BE2C (cell line): ENCODE measurements around the gene MRPL22.

Source experiments
- DNase-seq: peaks from one replicate; pipeline ENCODE4 v3.0.0-alpha.2; 2020
- H3K27me3 ChIP-seq: fragments of 250-450 bp; sonication (Bioruptor Pico); 2 replicates; pipeline ENCODE4 v1.5.1; 2020; ENCODE audit warnings: mild to moderate bottlenecking
- H3K36me3 ChIP-seq: fragments of 250-450 bp; sonication (Bioruptor Pico); 2 replicates; pipeline ENCODE4 v1.5.1; 2020; ENCODE audit warnings: mild to moderate bottlenecking
- H3K4me1 ChIP-seq: fragments of 250-450 bp; sonication (Bioruptor Pico); 2 replicates; pipeline ENCODE4 v1.5.1; 2020
- H3K4me3 ChIP-seq: 2 replicates; pipeline ENCODE4 v1.5.1; 2011; ENCODE audit warnings: low read depth, low read length
- H3K9me3 ChIP-seq: fragments of 250-450 bp; sonication (Bioruptor Pico); 2 replicates; pipeline ENCODE4 v1.5.1; 2020
- TF ChIP-seq, protein P1 (sequence below): IDR thresholded peaks from 2 replicates; pipeline ENCODE4 v1.5.1; 2012; ENCODE audit warnings: mild to moderate bottlenecking, low read depth, low read length

MRPL22 gene

DNA sequence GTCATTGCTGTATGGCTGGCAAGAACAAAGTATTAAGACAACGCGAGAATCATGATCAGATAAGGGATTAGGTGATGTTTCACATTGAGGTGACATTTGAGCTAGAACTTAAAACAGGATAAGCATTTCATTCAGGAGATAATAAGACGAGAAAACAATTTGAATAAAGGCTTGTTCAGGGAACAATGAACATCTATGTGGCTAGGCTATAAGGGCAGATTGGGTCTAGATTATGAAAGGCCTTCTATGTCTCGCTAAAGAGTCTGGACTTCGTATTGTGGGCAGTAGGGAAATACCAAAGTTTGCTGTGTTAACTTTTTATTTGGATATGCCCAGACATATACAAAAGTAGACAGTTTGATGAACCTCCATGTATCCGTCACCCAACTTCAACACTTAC lies 6.9 kb downstream of the MRPL22 start:
- TF ChIP-seq, protein P1, sequence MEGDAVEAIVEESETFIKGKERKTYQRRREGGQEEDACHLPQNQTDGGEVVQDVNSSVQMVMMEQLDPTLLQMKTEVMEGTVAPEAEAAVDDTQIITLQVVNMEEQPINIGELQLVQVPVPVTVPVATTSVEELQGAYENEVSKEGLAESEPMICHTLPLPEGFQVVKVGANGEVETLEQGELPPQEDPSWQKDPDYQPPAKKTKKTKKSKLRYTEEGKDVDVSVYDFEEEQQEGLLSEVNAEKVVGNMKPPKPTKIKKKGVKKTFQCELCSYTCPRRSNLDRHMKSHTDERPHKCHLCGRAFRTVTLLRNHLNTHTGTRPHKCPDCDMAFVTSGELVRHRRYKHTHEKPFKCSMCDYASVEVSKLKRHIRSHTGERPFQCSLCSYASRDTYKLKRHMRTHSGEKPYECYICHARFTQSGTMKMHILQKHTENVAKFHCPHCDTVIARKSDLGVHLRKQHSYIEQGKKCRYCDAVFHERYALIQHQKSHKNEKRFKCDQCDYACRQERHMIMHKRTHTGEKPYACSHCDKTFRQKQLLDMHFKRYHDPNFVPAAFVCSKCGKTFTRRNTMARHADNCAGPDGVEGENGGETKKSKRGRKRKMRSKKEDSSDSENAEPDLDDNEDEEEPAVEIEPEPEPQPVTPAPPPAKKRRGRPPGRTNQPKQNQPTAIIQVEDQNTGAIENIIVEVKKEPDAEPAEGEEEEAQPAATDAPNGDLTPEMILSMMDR, result no peak
- H3K4me3 ChIP-seq, result no peak overlapping the region
- DNase-seq, result no peak
- peaks cover 7% of the 10 kb centered on the region for H3K36me3 ChIP-seq
- no peaks in the 10 kb centered on the region for H3K4me1 ChIP-seq
- no peaks in the 10 kb centered on the region for H3K27me3 ChIP-seq
- H3K9me3 ChIP-seq, result no peaks in the 10 kb centered on the region

DNA sequence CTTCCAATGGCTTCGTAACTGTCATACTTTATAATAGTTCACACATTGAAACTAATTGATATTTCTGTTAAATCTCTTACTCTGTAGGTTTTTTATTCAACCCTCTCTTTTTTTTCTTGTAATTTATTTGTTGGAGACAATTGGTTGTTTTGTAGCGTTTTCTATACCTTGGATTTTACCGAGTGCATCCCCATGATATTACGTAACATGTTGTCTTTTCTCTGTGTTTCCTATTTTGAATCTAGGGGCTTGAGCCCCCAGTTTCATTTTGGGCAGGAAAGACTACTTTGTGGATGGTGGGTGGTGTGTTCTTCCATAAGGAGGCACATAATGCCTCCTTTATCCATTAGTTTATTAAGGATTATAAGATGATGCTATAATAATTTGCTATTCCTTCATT lies 7.4 kb downstream of the MRPL22 start:
- H3K27me3 ChIP-seq, result no peaks in the 10 kb centered on the region
- H3K4me3 ChIP-seq, result no peak overlapping the region
- no peaks in the 10 kb centered on the region for H3K9me3 ChIP-seq
- H3K36me3 ChIP-seq, result peaks cover 7% of the 10 kb centered on the region
- TF ChIP-seq, protein P1, result no peak
- no peak for DNase-seq
- no peaks in the 10 kb centered on the region for H3K4me1 ChIP-seq

DNA sequence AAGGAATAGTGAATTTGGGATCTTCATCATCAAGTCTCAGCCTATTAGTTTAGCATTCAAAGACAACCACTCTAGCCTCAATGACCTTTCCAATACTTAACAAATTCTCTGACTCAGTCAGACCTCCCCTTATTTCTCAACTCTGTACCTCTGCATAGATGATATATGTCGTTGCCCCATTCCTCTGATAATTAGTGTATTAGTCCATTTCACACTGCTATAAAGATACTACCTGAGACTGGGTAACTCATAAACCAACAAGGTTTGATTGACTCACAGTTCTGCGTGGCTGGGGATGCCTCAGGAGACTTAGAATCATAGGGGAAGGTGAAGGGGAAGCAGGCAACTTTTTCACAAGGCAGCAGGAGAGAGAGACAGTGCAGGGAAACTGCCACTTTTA lies 8.9 kb downstream of the MRPL22 start:
- Histone ChIP-seq H3K36me3 (peaks cover 7% of the 10 kb centered on the region), H3K9me3 (no peaks in the 10 kb centered on the region), H3K4me3 (no peak overlapping the region), H3K4me1 (no peaks in the 10 kb centered on the region), H3K27me3 (no peaks in the 10 kb centered on the region)
- TF ChIP-seq, protein P1, result no peak
- no peak for DNase-seq

DNA sequence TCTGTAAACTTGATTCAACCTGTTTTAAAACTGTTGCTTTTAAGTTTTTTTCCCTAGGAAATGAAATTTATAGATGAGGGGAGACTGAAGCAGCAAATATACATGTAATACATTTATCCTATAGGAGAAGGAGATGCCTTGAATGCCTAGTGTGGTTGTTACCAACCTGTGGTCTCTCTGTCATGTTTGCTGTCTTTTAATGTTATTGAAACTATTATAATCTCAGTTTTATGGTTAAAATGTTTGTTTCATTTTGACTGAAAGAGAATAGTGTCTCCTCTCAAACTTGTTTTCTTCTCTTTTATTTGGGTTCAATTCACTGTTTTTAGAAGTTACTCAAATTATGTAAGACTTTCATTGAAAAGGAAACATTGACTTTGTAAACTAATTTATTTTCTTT lies 15.8 kb downstream of the MRPL22 start:
- Histone ChIP-seq H3K4me3 (no peak overlapping the region), H3K36me3 (peaks cover 29% of the 10 kb centered on the region), H3K9me3 (no peaks in the 10 kb centered on the region), H3K27me3 (no peaks in the 10 kb centered on the region), H3K4me1 (no peaks in the 10 kb centered on the region)
- TF ChIP-seq, protein P1, result no peak
- no peak for DNase-seq

DNA sequence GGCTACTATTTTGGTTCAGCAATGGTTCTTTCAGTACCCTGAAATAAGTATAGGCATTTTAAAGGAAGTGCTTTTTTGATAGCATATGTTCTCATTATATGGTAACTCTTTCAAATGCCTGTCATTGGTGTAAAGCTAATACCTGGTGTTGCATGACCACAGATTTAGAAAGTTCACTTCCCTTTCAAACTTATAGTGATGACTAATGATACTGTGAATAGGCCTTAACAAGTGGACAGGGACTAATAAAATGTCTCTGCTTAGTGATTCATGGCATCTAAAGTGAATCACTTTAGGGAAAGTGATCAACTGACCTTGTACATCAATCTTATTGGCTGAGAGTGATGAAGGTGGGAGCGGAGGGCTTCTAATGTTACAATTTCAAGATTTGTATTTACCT lies 21.6 kb downstream of the MRPL22 start:
- Histone ChIP-seq H3K9me3 (no peaks in the 10 kb centered on the region), H3K27me3 (no peaks in the 10 kb centered on the region), H3K36me3 (peaks cover 32% of the 10 kb centered on the region), H3K4me1 (no peaks in the 10 kb centered on the region), H3K4me3 (no peak overlapping the region)
- TF ChIP-seq, protein P1, result no peak
- DNase-seq, result no peak

DNA sequence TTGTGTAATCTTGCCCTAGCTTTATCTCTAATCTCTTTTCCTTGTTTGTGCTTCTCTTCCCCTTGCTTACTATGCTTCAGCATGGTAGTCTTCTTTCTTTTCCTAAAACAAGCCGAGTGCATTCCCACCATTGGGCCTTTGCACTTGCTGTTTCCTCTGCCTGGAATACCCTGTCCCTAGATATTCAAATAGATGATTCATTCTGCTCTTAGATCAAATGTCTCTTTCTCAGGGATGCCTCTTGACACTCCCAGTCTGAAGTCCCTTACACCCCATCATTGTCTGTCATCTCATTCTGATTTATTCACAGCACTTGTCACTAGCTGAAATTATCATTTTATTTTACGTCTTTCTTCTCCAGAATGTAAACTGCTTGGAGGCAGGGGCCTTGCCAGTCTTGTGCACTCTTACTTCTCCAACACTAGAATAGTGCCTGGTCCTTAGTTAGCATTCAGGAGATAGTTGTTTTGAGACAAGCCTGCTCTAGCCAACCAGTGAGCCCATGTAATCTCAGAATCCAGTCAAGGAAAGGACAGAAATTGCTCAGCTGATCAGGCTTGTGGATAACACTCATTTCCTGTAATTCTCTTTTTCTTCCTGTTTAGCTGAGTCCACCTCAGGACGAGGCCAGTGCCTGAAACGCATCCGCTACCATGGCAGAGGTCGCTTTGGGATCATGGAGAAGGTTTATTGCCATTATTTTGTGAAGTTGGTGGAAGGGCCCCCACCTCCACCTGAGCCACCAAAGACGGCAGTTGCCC lies 25.4 kb downstream of the MRPL22 start:
- no peaks in the 10 kb centered on the region for H3K4me1 ChIP-seq
- peaks cover 22% of the 10 kb centered on the region for H3K36me3 ChIP-seq
- H3K4me3 ChIP-seq, result no peak overlapping the region
- H3K27me3 ChIP-seq, result no peaks in the 10 kb centered on the region
- no peaks in the 10 kb centered on the region for H3K9me3 ChIP-seq
- TF ChIP-seq, protein P1, result no peak
- DNase-seq, result no peak
